GM18507 (cell line): Measurements from ENCODE around the gene ABL1.

Source experiments
- DNase-seq: peaks from one replicate; pipeline ENCODE4 v3.0.0; 2011; ENCODE audit warnings: low read depth; ENCODE audit not compliant: insufficient read length; ENCODE audit errors: extremely low spot score
- FAIRE-seq: peaks from 2 replicates; lab custom pipeline; 2011; peaks lifted over from hg19 to GRCh38; lab: Jason Lieb, UNC

ABL1 gene

DNA sequence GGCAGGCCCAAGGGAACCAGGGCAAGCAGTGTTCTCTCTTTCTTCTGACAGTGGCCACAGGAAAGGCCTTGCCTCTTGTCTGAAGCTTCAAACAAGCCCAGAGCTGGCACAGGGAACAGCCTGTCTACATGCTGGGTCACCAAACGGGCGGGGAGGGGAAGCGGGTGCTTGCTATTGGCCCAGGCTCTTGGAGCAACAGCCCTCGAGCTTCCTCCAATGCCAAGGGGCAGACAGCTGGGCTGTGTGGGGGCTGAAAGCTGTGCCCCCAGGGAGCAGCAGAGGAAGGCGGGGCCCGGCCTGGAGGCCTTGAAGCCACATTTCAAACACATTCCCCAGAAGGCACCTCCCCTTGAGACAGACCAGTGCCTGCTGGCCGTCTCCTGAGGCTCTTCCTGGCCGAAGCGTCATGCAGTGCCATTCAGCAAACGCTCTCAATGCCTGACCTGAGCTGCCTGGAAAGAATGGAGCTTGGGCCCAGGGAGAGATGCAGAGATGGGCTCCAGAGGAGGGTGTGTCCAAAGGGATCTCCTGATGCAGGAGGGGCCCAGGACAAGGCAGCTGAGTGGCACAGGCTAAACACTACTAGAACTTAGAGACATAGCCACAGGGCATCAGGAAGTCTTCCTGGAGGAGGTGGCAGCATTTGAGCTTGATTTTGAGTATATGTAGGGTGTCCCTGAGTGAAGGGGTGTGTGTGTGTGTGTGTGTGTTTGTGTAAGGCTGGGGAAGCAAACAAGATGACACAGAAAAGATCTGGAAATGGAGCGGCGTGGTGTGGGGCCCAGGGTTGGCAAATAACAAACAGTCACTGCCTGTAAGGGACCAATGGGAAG is 101.4 kb downstream of the ABL1 start:
- FAIRE-seq: no peak
- DNase-seq: no peak
